Daoy (cell line): ENCODE measurements around the gene KLHL33. TPM values are rescaled to one million over a fixed set of nuclear protein-coding genes. Genes with fewer than 3 reads are reported as not detected.

Experiments used
- total RNA-seq: library from RNA; depleted of rRNA; stranded (reverse); fragments of >200 nt; shearing (Covaris generic); gene quantifications from 2 replicates; pipeline ENCODE4 v1.2.3, GENCODE V29; 2014; rRNA removed

KLHL33 gene
- total RNA-seq, 1 experiment from 2014 or later: not detected

Other genes starting within 250 kb of the KLHL33 start
- not detected in 2 replicates for gene OR11G2, start 245.3 kb downstream of the KLHL33 start, total RNA-seq
- gene OR11H6, start 212.5 kb downstream of the KLHL33 start, total RNA-seq: not detected in 2 replicates
- gene OR11H7, start 207.2 kb downstream of the KLHL33 start, total RNA-seq: not detected in 2 replicates
- gene OR11H4, start 196.9 kb downstream of the KLHL33 start, total RNA-seq: not detected in 2 replicates
- gene TTC5, start 130.2 kb downstream of the KLHL33 start, total RNA-seq: 24.6 and 31.2 TPM in 2 replicates
- gene CCNB1IP1, start 102.9 kb downstream of the KLHL33 start, total RNA-seq: 78.1 and 83.5 TPM in 2 replicates
- gene PARP2, start 92.5 kb downstream of the KLHL33 start, total RNA-seq: 70.3 and 71.1 TPM in 2 replicates
- 12.6 and 13.0 TPM in 2 replicates for gene TEP1, start 22.7 kb downstream of the KLHL33 start, total RNA-seq
- 79.5 and 87.9 TPM in 2 replicates for gene OSGEP, start 18.6 kb upstream of the KLHL33 start, total RNA-seq
- 63.0 and 110 TPM in 2 replicates for gene APEX1, start 19.1 kb upstream of the KLHL33 start, total RNA-seq
- 19.7 and 21.0 TPM in 2 replicates for gene PIP4P1, start 25.3 kb upstream of the KLHL33 start, total RNA-seq
- gene PNP, start 33.2 kb upstream of the KLHL33 start, total RNA-seq: 184 TPM in 2 replicates
- not detected in 2 replicates for gene RNASE10, start 69.4 kb upstream of the KLHL33 start, total RNA-seq
- not detected in 2 replicates for gene RNASE9, start 124.9 kb upstream of the KLHL33 start, total RNA-seq
- gene RNASE11, start 151.8 kb upstream of the KLHL33 start, total RNA-seq: 0.17 TPM in 1 of 2 replicates, not detected in the other
- gene RNASE12, start 155.2 kb upstream of the KLHL33 start, total RNA-seq: not detected in 2 replicates
- gene OR6S1, start 205.5 kb upstream of the KLHL33 start, total RNA-seq: not detected in 2 replicates
- gene RNASE4, start 248.4 kb upstream of the KLHL33 start, total RNA-seq: 2.4 and 5.2 TPM in 2 replicates